ENCODE data around the gene RTN4IP1. TPM values are rescaled to one million over a fixed set of nuclear protein-coding genes. Genes with fewer than 3 reads are reported as not detected.

Gene RTN4IP1
- total RNA-seq, 1 experiment from 2014 or later: 11.2 TPM

- Histone ChIP-seq H3K9me3 (no peaks in the 10 kb centered on the region), H3K4me1 (no peaks in the 10 kb centered on the region), H3K36me3 (ENCODE audit: control insufficient read depth, insufficient read depth, low read length) (no peaks in the 10 kb centered on the region), H3K27me3 (replicated peaks; ENCODE audit: control insufficient read depth, insufficient read depth, low read length) (no peaks in the 10 kb centered on the region), H3K4me3 (ENCODE audit: low read depth, low read length) (no peak overlapping the region)
- intact Hi-C loops (cut with micrococcal nuclease; ENCODE audit: unreplicated experiment): no loop called here
- Mint-ChIP-seq H3K4me3 (ENCODE audit: unreplicated experiment) (no peak overlapping the region), H3K36me3 (ENCODE audit: insufficient read depth, unreplicated experiment) (no peaks in the 10 kb centered on the region), H3K9me3 (ENCODE audit: unreplicated experiment) (no peaks in the 10 kb centered on the region), H3K27me3 (ENCODE audit: insufficient read depth, unreplicated experiment) (no peaks in the 10 kb centered on the region), H3K4me1 (ENCODE audit: low read depth, unreplicated experiment) (no peaks in the 10 kb centered on the region), H3K27ac (ENCODE audit: unreplicated experiment) (no peak overlapping the region)
- CTCF ChIA-PET: no interaction called here
- no peak for DNase-seq
- no peak for TF ChIP-seq CTCF (IDR thresholded peaks at IDR 0.05; ENCODE audit: insufficient read depth in 1 of 2, low read depth in 1 of 2, low read length in 1 of 2, severe bottlenecking in 1 of 2, unreplicated experiment in 1 of 2)
- POLR2A ChIA-PET: no interaction called here
- BruUV-seq (replicated peaks): no TSS peak
Observed at GRCh38 chr6:106674541-106675229, 45.4 kb upstream of the RTN4IP1 start.

- POLR2A ChIA-PET: no interaction called here
- H3K36me3 Mint-ChIP-seq (ENCODE audit: insufficient read depth, unreplicated experiment): no peaks in the 10 kb centered on the region
- Histone ChIP-seq H3K4me3 (ENCODE audit: low read depth, low read length) (no peak overlapping the region), H3K9me3 (no peaks in the 10 kb centered on the region), H3K27me3 (replicated peaks; ENCODE audit: control insufficient read depth, insufficient read depth, low read length) (no peaks in the 10 kb centered on the region), H3K4me1 (no peaks in the 10 kb centered on the region), H3K36me3 (ENCODE audit: control insufficient read depth, insufficient read depth, low read length) (no peaks in the 10 kb centered on the region)
- no peak overlapping the region for H3K4me3 Mint-ChIP-seq (ENCODE audit: unreplicated experiment)
- no peak for DNase-seq
- no peaks in the 10 kb centered on the region for H3K27me3 Mint-ChIP-seq (ENCODE audit: insufficient read depth, unreplicated experiment)
- CTCF ChIA-PET: no interaction called here
- no TSS peak for BruUV-seq (replicated peaks)
- intact Hi-C loops (cut with micrococcal nuclease; ENCODE audit: unreplicated experiment): no loop called here
- TF ChIP-seq CTCF (IDR thresholded peaks at IDR 0.05; ENCODE audit: insufficient read depth in 1 of 2, low read depth in 1 of 2, low read length in 1 of 2, severe bottlenecking in 1 of 2, unreplicated experiment in 1 of 2): no peak
- H3K27ac Mint-ChIP-seq (ENCODE audit: unreplicated experiment): no peak overlapping the region
- no peaks in the 10 kb centered on the region for H3K4me1 Mint-ChIP-seq (ENCODE audit: low read depth, unreplicated experiment)
- H3K9me3 Mint-ChIP-seq (ENCODE audit: unreplicated experiment): no peaks in the 10 kb centered on the region
Observed at GRCh38 chr6:106671651-106672050, 42.4 kb upstream of the RTN4IP1 start.

- CTCF ChIA-PET: interaction anchor here (0.6 kb wide), 1 partner anchor 358 kb away, joined by 4 read pairs; no protein-coding TSS in a partner anchor
Observed at GRCh38 chr6:106670236-106670635, 40.9 kb upstream of the RTN4IP1 start.

More at GRCh38 chr6:106670236-106670635, 40.9 kb upstream of the RTN4IP1 start:
- no peak overlapping the region for H3K4me3 ChIP-seq (ENCODE audit: low read depth, low read length)
- no peaks in the 10 kb centered on the region for H3K9me3 Mint-ChIP-seq (ENCODE audit: unreplicated experiment)
- no peaks in the 10 kb centered on the region for H3K27me3 Mint-ChIP-seq (ENCODE audit: insufficient read depth, unreplicated experiment)
- TF ChIP-seq CTCF (IDR thresholded peaks at IDR 0.05; ENCODE audit: insufficient read depth in 1 of 2, low read depth in 1 of 2, low read length in 1 of 2, severe bottlenecking in 1 of 2, unreplicated experiment in 1 of 2): no peak
- no peak overlapping the region for H3K4me3 Mint-ChIP-seq (ENCODE audit: unreplicated experiment)
- DNase-seq: no peak
- H3K9me3 ChIP-seq: no peaks in the 10 kb centered on the region
- intact Hi-C loops (cut with micrococcal nuclease; ENCODE audit: unreplicated experiment): no loop called here
- no peaks in the 10 kb centered on the region for H3K4me1 Mint-ChIP-seq (ENCODE audit: low read depth, unreplicated experiment)
- H3K36me3 Mint-ChIP-seq (ENCODE audit: insufficient read depth, unreplicated experiment): no peaks in the 10 kb centered on the region
- no peaks in the 10 kb centered on the region for H3K4me1 ChIP-seq
- no peak overlapping the region for H3K27ac Mint-ChIP-seq (ENCODE audit: unreplicated experiment)
- BruUV-seq (replicated peaks): no TSS peak
- H3K27me3 ChIP-seq (replicated peaks; ENCODE audit: control insufficient read depth, insufficient read depth, low read length): no peaks in the 10 kb centered on the region
- no peaks in the 10 kb centered on the region; the same call in 1 of the 2 replicates for H3K36me3 ChIP-seq (ENCODE audit: control insufficient read depth, insufficient read depth, low read length)
- POLR2A ChIA-PET: no interaction called here
